NCI-H748 (cell line): ENCODE measurements around the gene POLD1.
"Not testable (repeated sequence)": the region's sequence is repeated elsewhere in the genome, so short reads cannot be mapped to it uniquely, and the experiment has no call there.

ENCODE experiments used
- DNase-seq: peaks from one replicate; lab custom pipeline; 2025; ENCODE audit not compliant: unreplicated experiment; lab: John Stamatoyannopoulos, UW

Gene POLD1

GRCh38 chr19:50365434-50366306 is 18.5 kb upstream of the POLD1 start, which contains the start of gene NAPSA:
TSS of gene NAPSA (minus strand) at chr19:50365639. CDS start at chr19:50365621, 18 bp downstream.
- DNase-seq, result no peak

GRCh38 chr19:50368649-50369570 is 15.2 kb upstream of the POLD1 start:
- peak; percentile 84 for DNase-seq

- DNase-seq, result no peak
Observed at GRCh38 chr19:50371914-50372475, 12.2 kb upstream of the POLD1 start.

GRCh38 chr19:50376166-50377050 is 7.7 kb upstream of the POLD1 start, which contains the start of gene NR1H2:
TSS of gene NR1H2 (plus strand) at chr19:50376457. CDS start at chr19:50377606, 1,149 bp downstream.
- peak; percentile 99 for DNase-seq

GRCh38 chr19:50377051-50377461 is 7.1 kb upstream of the POLD1 start:
- DNase-seq, result peak; percentile 87

DNA sequence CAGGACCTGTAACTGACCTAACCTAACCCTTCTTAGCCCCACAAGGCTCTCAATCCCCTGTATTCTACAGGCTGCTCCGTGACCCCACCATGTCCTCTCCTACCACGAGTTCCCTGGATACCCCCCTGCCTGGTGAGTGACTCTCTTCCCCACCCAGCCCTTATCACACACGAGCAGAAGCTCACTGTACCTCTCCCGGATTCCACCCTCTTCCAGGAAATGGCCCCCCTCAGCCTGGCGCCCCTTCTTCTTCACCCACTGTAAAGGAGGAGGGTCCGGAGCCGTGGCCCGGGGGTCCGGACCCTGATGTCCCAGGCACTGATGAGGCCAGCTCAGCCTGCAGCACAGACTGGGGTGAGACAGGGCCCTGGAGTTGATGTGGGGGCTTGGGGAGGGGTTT is 6.6 kb upstream of the POLD1 start:
- DNase-seq, result no peak

DNA sequence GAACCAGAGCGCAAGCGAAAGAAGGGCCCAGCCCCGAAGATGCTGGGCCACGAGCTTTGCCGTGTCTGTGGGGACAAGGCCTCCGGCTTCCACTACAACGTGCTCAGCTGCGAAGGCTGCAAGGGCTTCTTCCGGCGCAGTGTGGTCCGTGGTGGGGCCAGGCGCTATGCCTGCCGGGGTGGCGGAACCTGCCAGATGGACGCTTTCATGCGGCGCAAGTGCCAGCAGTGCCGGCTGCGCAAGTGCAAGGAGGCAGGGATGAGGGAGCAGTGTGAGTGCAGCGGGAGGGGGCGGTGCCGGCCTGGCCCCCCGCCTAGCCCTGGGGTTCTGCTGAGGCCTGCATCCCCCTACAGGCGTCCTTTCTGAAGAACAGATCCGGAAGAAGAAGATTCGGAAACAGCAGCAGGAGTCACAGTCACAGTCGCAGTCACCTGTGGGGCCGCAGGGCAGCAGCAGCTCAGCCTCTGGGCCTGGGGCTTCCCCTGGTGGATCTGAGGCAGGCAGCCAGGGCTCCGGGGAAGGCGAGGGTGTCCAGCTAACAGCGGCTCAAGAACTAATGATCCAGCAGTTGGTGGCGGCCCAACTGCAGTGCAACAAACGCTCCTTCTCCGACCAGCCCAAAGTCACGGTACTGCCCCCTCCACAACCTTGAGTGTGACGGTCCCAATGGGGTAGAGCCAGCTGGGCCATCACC is 5.8 kb upstream of the POLD1 start:
- no peak for DNase-seq

- DNase-seq, result no peak
Observed at GRCh38 chr19:50378863-50379236, 5.3 kb upstream of the POLD1 start.

- DNase-seq, result no peak
Observed at GRCh38 chr19:50379602-50380001, 4.5 kb upstream of the POLD1 start.

DNA sequence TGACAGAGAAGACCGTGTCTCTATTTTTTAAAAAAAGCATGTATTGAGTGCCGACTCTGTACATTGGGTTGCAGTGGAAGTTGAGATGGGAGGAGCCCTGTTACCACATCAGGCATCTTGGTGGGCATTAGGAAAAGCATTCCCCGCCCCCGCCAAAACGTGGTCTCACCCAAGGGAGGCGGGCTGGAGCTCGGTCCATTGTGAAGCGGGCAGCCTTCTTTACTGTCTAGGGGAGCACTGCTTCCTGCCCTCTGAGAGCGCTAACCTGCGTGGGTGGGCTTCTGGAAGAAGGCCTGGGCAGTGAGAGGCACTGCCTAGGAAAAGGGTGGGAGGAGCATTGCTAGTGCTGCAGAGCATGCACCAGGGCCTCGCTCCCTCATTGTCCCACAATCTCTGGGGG is 4.0 kb upstream of the POLD1 start:
- no peak for DNase-seq

DNA sequence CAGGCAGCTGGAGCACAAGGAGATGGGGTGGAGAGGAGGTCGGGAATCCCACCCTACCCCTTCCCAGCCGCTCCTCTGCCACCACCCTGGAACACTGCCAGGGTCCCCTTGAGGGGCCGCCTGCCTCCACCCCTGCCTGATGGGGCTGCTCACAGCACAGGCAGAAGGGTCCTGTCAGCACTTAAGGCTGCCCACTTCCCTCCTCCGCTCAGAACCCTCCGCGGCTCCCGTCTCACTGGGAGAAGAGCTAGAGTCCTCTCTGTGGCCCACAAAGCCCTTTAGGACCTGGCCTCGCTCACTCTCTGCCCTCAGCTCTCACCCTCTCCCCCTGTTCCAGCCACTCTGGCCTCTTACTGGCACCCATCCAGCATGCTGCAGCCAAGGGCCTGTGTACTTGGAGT is 3.4 kb upstream of the POLD1 start:
- DNase-seq, result no peak

GRCh38 chr19:50381881-50382729 is 2.0 kb upstream of the POLD1 start:
- no peak for DNase-seq

DNA sequence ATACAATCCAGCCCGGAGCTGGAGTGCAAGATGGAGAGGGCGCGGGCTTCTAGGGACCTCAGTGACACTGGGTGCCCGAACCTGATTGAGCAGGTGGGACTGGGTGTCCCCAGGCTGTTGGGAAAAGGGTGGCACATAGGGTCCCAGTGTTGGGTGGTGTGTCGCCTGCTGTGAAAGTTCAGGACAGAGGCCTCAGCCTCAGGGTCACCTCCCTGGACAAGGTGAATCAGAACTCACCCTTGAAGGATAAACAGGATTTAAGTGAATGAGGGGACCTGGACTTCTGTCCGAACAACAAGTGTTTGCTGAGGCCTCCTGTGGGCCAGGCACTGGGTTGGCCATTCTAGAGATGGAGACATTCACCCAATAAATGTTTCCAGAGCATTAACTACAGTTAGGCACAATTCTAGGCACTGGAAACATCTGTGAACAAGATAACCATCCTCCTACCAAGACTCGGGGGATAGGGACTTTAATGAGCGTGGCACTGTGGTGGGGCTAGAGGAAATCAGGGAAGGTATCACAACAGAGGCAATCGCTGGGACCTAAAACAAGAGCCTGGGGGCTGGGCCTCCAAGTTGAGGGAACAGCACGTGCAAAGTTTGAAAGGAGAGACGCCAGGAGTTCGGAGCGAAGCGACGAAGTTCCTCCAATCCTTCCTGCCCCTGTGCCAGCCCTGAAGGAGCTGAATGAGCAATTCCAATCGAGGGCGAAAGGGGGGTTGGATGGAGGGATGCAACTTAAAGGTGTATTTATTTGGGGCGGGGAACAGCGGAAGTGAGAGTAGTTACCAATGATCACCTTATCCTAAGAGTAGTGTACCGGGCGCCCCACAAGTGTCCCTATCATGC is 921 bp upstream of the POLD1 start:
- no peak for DNase-seq

DNA sequence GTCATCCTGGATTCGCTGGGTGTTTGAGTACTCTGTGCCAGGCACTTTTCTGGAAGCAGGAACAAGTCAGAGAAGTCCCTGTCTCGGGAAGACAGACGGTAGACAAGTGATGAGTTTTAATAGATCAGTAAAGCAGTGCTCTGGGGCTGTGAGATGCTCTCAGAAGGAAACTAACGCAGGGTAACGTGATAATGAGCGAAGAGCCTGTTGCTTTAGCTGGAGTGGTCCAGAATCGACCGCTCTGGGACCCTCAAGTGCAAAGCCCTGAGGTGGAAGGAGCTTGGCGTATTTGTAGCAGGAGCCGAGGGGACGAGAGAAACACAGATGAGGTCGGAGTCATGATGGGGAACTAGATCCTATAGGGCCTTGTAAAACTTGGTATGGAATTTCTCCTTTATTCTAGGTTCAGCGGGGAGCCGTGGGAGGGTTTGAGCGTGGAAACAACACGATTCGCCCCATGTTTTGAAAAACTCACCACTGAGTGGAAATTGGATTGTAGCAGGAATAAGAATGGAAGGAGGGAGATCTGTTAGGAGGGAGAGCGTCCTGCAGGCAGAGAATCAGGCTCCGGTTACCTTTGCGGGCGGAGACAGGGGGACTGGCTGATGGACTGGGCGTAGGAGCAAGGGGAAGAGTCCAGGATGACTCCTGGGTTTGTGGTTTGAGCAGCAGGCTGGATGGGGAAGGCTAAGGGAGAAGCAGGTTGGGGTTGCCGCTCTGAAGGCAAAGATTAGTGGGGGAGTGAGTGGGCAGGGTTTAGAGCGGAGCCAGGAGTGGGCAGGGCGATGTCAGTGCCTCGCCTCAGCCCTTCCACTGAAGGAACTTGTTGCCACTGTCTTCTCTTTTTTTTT is 763 bp downstream of the POLD1 start:
- peak; percentile 51 for DNase-seq

GRCh38 chr19:50387176-50387867 is 3.2 kb downstream of the POLD1 start:
- no peak for DNase-seq

DNA sequence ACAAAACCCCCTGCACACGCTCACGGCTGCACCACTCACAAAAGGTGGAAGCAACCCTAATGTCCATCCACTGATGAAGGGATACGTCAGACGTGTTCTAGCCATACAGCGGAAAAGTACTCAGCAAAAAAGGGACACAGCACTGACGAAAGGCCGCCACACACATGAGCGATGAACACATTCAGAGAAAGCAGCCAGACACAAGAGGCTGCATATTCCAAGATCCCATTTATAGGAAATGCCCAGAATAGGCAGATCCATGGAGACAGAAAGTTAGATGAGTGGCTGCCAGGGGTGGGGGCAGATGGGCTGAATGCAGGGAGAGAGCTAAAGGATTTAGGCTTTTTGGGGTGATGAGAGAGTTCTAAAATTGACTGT is 3.7 kb downstream of the POLD1 start:
- DNase-seq, result no peak

DNA sequence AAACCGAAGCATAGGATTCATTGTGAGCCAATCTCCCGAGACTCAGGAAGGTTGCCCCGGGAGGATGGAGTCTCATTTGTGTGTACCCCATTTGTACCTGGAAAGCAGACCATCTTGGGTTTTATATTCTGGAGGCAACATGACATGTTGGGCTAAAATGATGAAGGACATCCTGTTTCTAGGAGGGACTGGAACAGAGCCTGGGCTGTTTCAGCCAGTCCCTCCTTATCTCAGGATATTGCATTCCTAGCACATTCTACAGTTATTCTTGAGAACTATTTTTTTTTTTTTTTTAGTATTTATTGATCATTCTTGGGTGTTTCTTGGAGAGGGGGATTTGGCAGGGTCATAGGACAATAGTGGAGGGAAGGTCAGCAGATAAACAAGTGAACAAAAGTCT is 6.1 kb downstream of the POLD1 start:
- not testable (repeated sequence) for DNase-seq
